ENCODE results near the gene TMEM207. TPM values are rescaled to one million over a fixed set of nuclear protein-coding genes. Genes with fewer than 3 reads are reported as not detected.

TMEM207 gene
- total and polyA plus RNA-seq, 2 of the 13 experiments (the other 11 are each of a cell fraction or from before 2014, with no cell fraction given), result not detected

GRCh38 chr3:190426806-190427507 is 22.7 kb downstream of the TMEM207 start:
- BruUV-seq (replicated peaks), result no TSS peak
- no peaks in the 10 kb centered on the region for H3K4me1 ChIP-seq (ENCODE audit: insufficient read depth, low read length)
- TF ChIP-seq FOXK1 (CRISPR knock-in tag; IDR thresholded peaks at IDR 0.05; ENCODE audit: borderline replicate concordance, low read depth) (no peak), GRHL1 (CRISPR knock-in tag; conservative IDR thresholded peaks at IDR 0.05) (no peak), HMG20B (CRISPR knock-in tag; conservative IDR thresholded peaks at IDR 0.05) (no peak), ISX (CRISPR knock-in tag; conservative IDR thresholded peaks at IDR 0.05) (no peak), ZNF646 (CRISPR knock-in tag; IDR thresholded peaks at IDR 0.05) (no peak), ZNF10 (CRISPR knock-in tag; IDR thresholded peaks at IDR 0.05; ENCODE audit: borderline replicate concordance, low read depth) (no peak)
- no peaks in the 10 kb centered on the region for H3K9me3 ChIP-seq (ENCODE audit: low read length)
- 75% methylated on average over 6 of the region's 6 CpGs for WGBS (ENCODE audit: low lambda C conversion rate)
- intact Hi-C loops (cut with micrococcal nuclease; ENCODE audit: unreplicated experiment), result no loop called here
- POLR2A ChIA-PET, result no interaction called here
- in situ Hi-C loops (cut with HindIII; ENCODE audit: extremely low pct_ligation_motif_present, low pct_unique_long_range_greater_than_20kb), result no loop called here
- H3K36me3 ChIP-seq (replicated peaks in 1 of 2; ENCODE audit: control insufficient read depth in 1 of 2, insufficient read depth in 2 of 2, low read length in 2 of 2), result no peaks in the 10 kb centered on the region
- no peak overlapping the region for H3K27ac ChIP-seq (ENCODE audit: extremely low read length, insufficient read depth, low read length)
- H4K20me1 ChIP-seq (ENCODE audit: insufficient read depth, low read length), result no peaks in the 10 kb centered on the region
- H3K4me3 ChIP-seq (replicated peaks in 1 of 3; ENCODE audit: insufficient read depth in 1 of 3, low read depth in 2 of 3, low read length in 3 of 3), result no peak overlapping the region
- DNase-seq (ENCODE audit: low spot score) (no peak), ATAC-seq (no peak), FAIRE-seq (no peak)
- no peak overlapping the region for H3K4me2 ChIP-seq (ENCODE audit: low read depth, low read length)
- CTCF ChIA-PET (ENCODE audit: low intra/inter-chr PET ratio, low total read pairs), result no interaction called here
- no peak overlapping the region for H2AFZ ChIP-seq (ENCODE audit: low read length)
- H3K9ac ChIP-seq (ENCODE audit: insufficient read depth, low read depth, low read length), result no peak overlapping the region
- no peaks in the 10 kb centered on the region for H3K79me2 ChIP-seq (ENCODE audit: insufficient read depth, low read length)
- no peaks in the 10 kb centered on the region for H3K27me3 ChIP-seq (ENCODE audit: control insufficient read depth in 1 of 2, insufficient read depth in 2 of 2, low read length in 2 of 2)
